ENCODE measurements around the gene RPL14.
A peak's percentile ranks its signal among the peaks of the same experiment; 100 is the strongest.

Gene RPL14

GRCh38 chr3:40463579-40463978, 6.4 kb downstream of the RPL14 start:
- no peak for DNase-seq

DNA sequence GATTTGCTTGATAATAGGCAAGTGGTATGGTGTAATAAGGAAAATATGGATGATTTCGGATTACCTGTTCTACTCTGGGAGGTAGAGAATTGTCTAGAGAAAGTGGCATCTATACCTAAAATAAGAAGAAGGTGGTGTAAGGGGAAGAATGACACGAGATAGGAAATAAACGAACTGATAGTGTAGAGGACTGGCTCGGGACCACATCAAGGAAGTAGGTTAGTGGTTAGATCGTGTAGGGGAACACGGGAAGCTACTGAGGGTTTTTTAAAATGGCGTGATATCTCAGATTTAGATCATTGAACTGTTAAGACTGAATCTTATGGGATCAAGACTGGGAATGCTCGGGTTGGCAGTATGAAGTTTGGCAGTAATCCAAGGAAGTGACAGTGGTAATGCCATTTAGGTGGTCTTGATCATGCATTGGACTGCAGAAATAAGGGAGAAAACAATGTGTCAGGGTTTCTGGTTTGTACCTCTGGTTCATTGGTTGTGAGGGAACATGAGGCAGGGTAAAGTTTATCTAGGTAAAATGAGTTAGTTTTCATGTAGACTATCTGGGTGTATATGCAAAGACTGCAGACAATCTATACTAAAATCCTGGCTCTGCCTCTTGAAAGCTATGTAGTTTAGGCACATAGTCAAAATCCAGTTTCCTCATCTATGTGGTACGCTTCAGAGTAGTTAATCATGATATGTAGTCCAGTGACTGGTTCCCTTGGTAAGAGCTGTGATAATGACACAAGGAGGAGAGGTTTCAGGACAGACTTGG, 7.4 kb downstream of the RPL14 start:
- no peak for DNase-seq

GRCh38 chr3:40465111-40465407, 7.9 kb downstream of the RPL14 start:
- no peak for DNase-seq

GRCh38 chr3:40465456-40465855, 8.3 kb downstream of the RPL14 start:
- no peak for DNase-seq

DNA sequence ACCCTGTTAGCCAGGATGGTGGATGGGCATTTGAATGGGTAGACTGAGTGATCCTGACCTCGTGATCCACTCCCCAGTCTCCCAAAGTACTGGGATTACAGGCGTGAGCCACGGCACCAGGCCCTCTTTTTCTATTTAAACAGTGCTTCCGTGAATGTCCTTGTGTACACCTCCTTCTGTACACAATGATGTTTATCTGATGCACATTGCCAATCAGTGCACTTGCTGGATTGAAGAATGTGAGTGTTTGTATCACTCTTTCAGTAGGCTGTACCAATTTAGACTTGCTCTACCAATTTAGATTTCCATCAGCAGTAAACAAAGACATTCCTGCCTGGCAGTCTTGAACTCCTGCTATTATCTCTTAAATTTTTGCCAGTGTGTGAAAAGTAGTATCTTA, 10.9 kb downstream of the RPL14 start:
- DNase-seq = no peak

DNA sequence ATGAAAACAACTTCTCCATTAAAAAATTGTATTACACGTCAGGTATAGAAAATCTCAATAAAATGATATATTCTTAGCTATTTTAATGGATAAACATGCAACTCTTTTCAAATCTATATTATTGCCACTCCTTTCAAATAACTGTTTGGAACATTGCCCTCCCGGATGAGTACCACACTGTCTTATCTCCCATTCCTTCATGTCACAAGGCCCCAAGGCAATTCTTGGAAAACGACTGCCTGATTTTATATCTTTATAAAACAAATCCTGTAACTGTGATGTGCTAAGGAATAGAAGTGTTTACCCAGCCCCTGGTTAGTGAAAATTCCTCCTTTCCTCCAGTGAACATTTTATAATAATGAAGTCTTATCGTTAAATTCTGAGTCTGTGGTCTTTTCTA, 13.6 kb downstream of the RPL14 start:
- no peak for DNase-seq

DNA sequence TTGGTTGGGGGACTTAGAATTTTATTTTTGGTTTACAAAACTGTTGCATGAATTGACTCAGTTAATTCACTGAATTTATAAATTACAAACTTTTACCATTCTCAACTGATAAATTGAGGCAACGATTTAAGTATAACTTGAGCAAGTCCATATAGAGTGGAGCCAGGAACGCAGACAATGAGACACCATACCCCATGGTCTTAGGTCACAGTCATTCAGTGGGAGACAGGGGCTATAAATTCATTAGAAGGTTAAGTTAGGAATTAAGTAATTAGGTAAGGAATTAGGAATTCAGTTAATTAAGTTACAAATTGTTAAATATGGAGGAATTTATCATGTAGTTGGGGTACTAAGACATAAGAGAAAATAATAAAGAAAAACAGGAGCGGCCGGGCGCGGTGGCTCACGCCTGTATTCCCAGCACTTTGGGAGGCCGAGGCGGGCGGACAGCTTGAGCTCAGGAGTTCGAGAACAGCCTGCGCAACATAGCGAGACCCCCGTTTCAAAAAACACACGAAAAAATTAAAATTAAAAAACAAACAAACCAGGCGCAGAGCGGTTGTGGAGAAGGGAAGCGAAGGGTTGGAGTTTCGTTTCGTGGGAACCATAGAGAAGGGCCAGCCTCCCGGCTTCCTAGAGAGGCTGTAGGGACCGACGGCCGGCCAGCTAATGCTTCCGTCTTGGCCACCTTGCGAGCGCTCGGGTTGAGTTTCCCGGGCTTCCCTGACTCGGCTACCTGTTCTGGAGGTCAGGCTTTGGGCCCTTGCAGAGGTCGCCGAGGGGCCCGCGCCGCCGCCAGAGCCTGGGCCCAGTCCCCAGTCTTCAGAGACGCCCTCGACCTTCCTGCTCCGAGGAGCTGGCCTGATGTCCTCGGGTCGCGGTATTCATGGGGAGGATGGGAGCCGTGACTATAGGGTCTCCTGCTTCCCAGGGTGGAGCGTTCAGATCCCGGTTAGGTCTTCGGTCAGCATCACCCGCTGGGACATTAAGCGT, 19.6 kb downstream of the RPL14 start, which contains the start of gene ZNF619:
ZNF619 (plus strand) TSS at position 645 of the 993 bp plus-strand sequence. CDS start 858 bp downstream, outside the sequence.
- DNase-seq = no peak

DNA sequence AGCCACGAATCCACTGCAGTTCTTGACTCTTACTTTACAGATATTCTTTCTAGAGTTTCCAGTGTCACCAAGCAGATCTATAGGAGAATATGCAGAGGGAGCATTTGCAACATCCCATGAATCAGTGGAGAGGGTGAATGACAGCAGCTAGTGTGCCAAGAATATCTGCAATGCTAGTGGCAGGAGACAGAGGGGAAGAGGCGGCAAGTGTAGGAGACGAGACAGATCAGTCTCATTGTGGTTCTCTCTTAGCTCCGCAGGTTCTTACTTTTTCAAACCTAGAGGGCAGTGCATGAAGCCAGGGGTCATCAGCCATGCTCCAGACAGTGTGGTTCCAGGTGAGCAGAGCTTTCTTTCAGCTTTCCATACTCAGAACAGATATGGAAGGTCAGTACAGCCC, 20.5 kb downstream of the RPL14 start:
- DNase-seq = no peak

- DNase-seq = no peak
These were observed 30.0 kb downstream of the RPL14 start for GRCh38 chr3:40487172-40487571.

DNA sequence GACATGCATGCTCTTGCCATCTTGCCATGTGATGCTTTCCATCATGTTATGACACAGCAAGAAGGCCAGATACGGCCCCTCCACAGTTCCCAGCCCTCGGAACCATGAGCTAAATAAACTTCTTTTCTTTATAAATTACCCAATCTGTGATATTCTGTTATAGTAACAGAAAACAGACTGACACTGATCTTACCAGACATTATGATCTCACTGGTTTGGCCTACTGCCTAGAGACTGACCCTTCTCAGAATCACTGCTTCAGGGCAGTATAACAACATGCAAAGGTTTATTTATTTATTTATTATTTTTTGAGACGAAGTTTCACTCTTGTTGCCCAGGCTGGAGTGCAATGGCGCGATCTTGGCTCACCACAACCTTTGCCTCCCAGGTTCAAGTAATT, 33.8 kb downstream of the RPL14 start:
- no peak for DNase-seq

- DNase-seq = no peak
These were observed 37.6 kb downstream of the RPL14 start for GRCh38 chr3:40494698-40495097.

DNA sequence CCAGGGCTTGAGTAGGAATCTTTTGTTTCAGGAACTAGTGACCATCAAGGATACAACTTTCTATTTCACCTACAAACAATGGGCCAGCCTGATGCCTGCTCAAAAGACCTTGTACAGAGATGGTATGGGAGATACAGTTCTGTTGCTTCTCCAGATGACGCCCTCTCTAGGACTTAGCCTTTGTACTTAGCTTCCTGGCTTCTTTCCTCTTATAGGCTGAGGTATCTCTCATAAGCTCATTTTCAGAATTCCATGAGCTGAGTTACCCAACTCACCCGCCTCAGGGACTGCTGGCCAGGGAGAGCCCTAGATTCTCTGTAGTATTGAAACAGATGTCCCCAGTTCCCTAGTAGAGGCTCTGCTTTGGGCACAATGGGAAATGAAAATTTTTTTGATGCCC, 40.1 kb downstream of the RPL14 start:
- DNase-seq = no peak

DNA sequence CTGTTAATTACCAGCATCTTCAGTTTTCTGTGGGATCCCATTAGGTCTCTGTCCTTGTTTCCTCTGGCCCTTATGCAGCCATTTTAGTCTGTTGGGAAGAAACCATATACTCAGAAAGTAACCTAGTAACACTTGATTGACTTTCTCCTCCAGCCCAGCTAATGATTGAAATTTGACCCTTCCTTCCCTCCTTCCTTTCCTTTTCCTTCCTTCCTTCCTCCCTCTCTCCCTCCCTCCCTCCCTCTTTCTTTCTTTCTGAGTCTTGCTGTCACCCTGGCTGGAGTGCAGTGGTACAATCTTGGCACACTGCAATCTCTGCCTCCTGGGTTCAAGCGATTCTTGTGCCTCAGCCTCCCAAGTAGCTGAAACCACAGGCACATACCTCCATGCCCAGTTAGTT, 42.8 kb downstream of the RPL14 start:
- no peak for DNase-seq

- no peak for DNase-seq
These were observed 44.9 kb downstream of the RPL14 start for GRCh38 chr3:40502034-40502433.

DNA sequence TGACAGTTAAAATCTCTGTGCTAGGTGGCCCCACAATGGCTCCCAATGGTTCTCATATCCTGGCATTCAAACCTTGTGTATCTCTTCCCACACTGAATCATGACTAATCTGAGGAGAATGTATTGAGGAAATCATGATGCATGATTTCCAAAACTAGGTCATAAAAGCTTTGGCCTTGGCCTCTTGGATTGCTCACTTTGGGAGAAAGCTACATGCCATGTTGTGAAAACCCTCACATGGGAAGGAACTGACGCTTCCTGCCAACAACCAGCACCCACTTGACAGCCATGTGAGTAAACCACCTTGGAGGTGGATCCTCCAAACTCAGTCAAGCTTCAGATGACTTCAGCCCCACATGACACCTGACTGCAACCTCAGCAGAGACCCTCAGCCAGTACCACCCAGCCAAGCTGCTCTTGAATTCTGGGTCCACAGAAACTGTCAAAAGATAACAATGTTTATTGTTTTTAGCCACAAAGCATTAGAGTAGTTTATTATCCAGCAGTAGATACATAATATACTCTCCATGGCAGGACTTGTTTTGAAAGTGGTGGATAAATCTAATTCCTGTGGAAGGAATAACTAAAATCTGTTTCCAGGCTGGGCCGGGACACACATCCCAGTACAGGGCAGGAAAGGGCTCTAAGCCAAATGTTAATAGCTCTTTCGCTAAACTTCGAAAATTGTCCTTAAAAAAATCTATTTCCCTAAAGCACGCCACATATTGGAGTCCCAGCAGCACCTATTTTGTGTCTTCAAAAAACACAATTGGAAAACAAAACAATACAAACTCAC, 47.7 kb downstream of the RPL14 start:
- DNase-seq = no peak

DNA sequence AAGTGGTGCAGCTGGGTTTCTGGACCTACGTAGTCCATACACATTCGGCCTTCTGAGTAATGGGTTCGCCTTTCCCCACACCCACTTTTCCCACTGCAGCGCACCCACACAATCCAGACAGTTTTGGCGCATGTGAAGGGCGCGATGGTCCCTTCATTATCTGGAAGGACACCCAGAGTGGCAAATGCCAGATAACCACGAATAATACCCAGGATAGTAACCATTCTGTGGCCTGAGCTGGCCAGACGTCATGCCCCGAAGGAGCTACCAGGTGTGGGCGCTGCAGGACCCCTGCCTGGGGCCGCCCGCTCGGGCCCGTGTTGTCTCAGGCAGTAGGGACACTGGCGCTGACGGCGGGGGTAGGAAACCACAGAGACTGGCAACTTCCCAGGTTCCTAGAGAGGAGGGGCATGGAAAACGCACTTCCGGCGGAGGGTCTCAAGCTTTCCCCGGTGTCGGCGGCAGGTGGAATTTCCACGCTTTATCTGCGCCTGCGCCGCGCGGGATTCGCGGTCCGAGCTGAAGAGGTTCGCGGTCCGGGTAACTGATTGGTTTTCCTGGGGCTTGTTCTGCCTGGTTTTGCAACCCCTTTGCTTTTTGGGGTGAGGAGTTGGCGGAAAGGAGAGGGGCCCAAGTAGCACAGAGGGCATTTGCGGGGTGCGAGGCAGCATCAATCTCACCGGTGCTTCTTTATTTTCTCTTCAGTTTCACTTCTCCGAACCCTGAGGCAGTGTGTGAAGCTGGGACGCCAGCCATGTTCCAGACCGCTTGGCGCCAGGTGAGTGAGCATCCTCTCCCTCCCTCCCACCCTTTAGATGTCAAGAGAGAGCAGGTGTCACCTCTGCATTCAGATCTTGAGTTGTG, 48.7 kb downstream of the RPL14 start, which contains the start of gene ZNF620:
ZNF620 (plus strand) TSS at position 441 of the 864 bp plus-strand sequence; CDS start at position 755, 314 bp downstream.
- DNase-seq = peak; percentile 71

DNA sequence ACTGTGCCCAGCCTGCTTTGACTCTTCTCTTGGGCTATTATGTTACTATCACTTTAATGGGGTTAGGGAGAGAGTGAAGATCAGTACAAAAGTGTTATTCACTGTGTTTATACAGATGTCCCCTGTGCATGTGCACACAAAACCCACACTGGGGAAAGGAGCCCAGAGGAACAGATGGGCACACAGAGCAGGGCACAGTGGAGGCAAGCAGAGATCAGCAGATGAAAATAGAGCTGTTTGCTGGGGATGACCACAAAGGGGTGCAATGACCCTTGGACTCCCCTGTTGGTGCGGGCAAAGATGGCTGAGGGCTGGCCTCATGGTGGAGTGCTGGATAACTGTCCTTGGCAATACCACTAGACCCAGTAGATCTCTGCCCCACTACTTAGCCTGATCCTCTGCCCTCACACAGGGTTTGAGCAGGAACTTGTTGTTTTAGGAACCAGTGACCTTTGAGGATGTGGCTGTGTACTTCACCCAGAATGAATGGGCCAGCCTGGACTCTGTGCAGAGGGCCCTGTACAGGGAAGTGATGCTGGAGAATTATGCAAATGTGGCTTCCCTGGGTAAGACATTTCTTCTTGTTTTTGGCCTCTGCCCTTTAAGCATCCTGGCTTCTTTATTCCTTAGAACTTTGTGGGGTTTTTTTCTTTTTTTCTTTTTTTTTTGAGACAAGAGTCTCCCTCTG, 54.0 kb downstream of the RPL14 start:
- no peak for DNase-seq

- no peak for DNase-seq
These were observed 59.1 kb downstream of the RPL14 start for GRCh38 chr3:40516201-40516600.

GRCh38 chr3:40518067-40518466, 60.9 kb downstream of the RPL14 start:
- no peak for DNase-seq
